Adrenal gland (tissue), 12 donors: ENCODE measurements around the gene AIFM3. TPM values are rescaled to one million over a fixed set of nuclear protein-coding genes. Genes with fewer than 3 reads are reported as not detected.

Experiments used
- DNase-seq, 7 donors: peaks; one replicate each; pipeline ENCODE4 v3.0.0-alpha.2; 2019 to 2020
- H3K27ac ChIP-seq, 5 donors: fragments of 200-600 bp; sonication (generic) in 4 of 5; 1 replicate in 3 of 5; 2 replicates in 2 of 5; pipeline versions ENCODE4 v1.5.1 to v1.8.0; 2016 to 2020; ENCODE audit warnings: mild to moderate bottlenecking in 1 of 5
- H3K27me3 ChIP-seq: fragments of 200-600 bp; 2 replicates; pipeline ENCODE4 v1.8.0; 2021
- H3K36me3 ChIP-seq, 2 donors: fragments of 200-600 bp; replicated peaks in 1 of 2; 1 replicate in 1 of 2; 2 replicates in 1 of 2; pipeline versions ENCODE4 v1.5.1 to v1.8.0; 2018 to 2022
- H3K4me1 ChIP-seq, 2 donors: fragments of 200-600 bp; replicated peaks in 1 of 2; 1 replicate in 1 of 2; 2 replicates in 1 of 2; pipeline versions ENCODE4 v1.5.1 to v1.8.0; 2018 to 2021
- H3K4me3 ChIP-seq, 4 donors: fragments of 200-600 bp; sonication (generic) in 3 of 4; one replicate each; pipeline ENCODE4 v1.5.1; 2016 to 2018
- H3K9me3 ChIP-seq, 3 donors: fragments of 200-600 bp; sonication (generic) in 1 of 3; replicated peaks in 1 of 3; 1 replicate in 2 of 3; 2 replicates in 1 of 3; pipeline versions ENCODE4 v1.5.1 to v1.8.0; 2016 to 2021
- POLR2A ChIP-seq, 2 donors: fragments of 450-650 bp; IDR thresholded peaks; one replicate each; pipeline ENCODE4 v1.6.1; 2017; ENCODE audit warnings: antibody characterized with exemption in 2 of 2, mild to moderate bottlenecking in 2 of 2, moderate library complexity in 1 of 2
- WGBS, 4 donors: extraction: QIAGEN DNeasy Blood & Tissue Kit in 2 of 4; methylation state at CpG; one replicate each; pipeline versions ENCODE4 v1.1.5 to v1.1.7; 2013 to 2017; 5-methylcytosine and 5-hydroxymethylcytosine counted together
- intact Hi-C, 2 donors: fragments of 100-400 bp; cut with DNase I; formaldehyde crosslinking; loops; one replicate each; pipeline versions ENCODE4 v1.14.1 to v1.15.0; 2022 to 2023
- polyA plus RNA-seq, 3 donors: library from polyadenylated mRNA; stranded (reverse); fragments of 200-250 nt in 2 of 3; fragments of 350-450 nt in 1 of 3; fragmentation: Illumina TruSeq in 1 of 3; extraction: RNeasy Lipid Tissue Mini Kit (QIAGEN cat#74804) in 1 of 3; gene quantifications; one replicate each; pipeline ENCODE4 v1.2.3, GENCODE V29; 2013 to 2014
- total RNA-seq, 9 donors: library from RNA; depleted of rRNA in 4 of 9; stranded (reverse); fragments of >200 nt in 4 of 9; fragments of 120-200 nt in 1 of 9; fragmentation: NEBNext Ultra II Directional in 1 of 9; extraction: Animal tissue kit (Norgen Biotek cat#: 25700) in 1 of 9; gene quantifications; one replicate each; pipeline versions ENCODE4 v1.1.0 to v1.2.4, GENCODE V29; 2013 to 2023
- TF ChIP-seq, protein P1 (sequence below), 6 experiments: fragments of 450-650 bp in 4 of 6; fragments of 200-600 bp in 2 of 6; sonication (generic) in 1 of 6; IDR thresholded peaks; 1 replicate in 5 of 6; 2 replicates in 1 of 6; pipeline versions ENCODE4 v1.5.1 to v1.8.0; 2016 to 2021; ENCODE audit warnings: antibody characterized with exemption in 6 of 6, mild to moderate bottlenecking in 2 of 6, moderate library complexity in 1 of 6
- donor health status: healthy with polysubstance abuse.
- donor health status: Bipolar disorder and iron deficiency.
- donor health status: DM: yes; HTN: yes; CAD: no.
- donor health status: DM: no; HTN: no; CAD: no.
- donor health status: DM: no; HTN: no; CAD: no.
- donor health status: DM: yes; HTN: yes; CAD: no.

Gene AIFM3
- total and polyA plus RNA-seq, 12 donors, result 0.37 to 9.1 (median 2.2) TPM

DNA sequence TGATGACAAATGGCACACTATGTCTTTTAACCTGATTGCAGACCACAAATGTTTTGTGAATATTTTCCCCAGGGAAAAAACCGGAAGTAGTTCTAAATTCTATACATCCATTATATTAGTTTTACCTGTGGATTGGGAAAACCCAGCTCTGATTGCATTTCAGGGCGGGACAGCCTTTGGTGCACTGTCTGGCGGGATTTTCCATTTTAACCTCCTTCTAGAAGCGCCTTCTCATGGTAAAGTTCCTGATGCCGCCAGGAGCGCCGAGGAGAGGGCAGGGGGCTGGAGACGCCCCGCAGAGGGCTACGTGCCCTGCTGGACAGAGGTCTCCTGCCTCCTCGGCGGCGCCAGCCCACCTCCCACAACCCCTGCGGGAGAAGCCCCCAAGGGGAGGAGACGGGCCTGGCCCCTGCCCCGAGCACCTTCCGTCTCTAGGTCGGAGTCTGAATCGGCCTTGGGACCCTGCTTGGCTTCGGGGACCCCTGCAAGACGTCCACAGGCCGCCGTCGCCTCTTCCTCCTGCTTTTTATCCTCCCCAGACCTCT lies 46.7 kb downstream of the AIFM3 start:
- 17 to 43% (median 22%) methylated on average over 2 to 24 of the region's 24 CpGs for WGBS, 4 donors
- TF ChIP-seq, protein P1, sequence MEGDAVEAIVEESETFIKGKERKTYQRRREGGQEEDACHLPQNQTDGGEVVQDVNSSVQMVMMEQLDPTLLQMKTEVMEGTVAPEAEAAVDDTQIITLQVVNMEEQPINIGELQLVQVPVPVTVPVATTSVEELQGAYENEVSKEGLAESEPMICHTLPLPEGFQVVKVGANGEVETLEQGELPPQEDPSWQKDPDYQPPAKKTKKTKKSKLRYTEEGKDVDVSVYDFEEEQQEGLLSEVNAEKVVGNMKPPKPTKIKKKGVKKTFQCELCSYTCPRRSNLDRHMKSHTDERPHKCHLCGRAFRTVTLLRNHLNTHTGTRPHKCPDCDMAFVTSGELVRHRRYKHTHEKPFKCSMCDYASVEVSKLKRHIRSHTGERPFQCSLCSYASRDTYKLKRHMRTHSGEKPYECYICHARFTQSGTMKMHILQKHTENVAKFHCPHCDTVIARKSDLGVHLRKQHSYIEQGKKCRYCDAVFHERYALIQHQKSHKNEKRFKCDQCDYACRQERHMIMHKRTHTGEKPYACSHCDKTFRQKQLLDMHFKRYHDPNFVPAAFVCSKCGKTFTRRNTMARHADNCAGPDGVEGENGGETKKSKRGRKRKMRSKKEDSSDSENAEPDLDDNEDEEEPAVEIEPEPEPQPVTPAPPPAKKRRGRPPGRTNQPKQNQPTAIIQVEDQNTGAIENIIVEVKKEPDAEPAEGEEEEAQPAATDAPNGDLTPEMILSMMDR (IDR thresholded peaks at IDR 0.05), result no peak
- TF ChIP-seq POLR2A (IDR thresholded peaks at IDR 0.05), result peak in 1 of 2 donors; percentile 52
- peaks cover 15 to 18% of the 10 kb centered on the region in 2 donors for H3K4me1 ChIP-seq
- H3K4me3 ChIP-seq, result peak overlapping the region in 2 of 4 donors; percentile 18 to 51
- H3K9me3 ChIP-seq, result no peaks in the 10 kb centered on the region
- no peak for DNase-seq
- no peaks in the 10 kb centered on the region for H3K27me3 ChIP-seq
- intact Hi-C loops, result no loop called here
- H3K36me3 ChIP-seq, result no peaks in the 10 kb centered on the region
- peak overlapping the region in 2 of 5 donors; percentile 73 to 79 for H3K27ac ChIP-seq

DNA sequence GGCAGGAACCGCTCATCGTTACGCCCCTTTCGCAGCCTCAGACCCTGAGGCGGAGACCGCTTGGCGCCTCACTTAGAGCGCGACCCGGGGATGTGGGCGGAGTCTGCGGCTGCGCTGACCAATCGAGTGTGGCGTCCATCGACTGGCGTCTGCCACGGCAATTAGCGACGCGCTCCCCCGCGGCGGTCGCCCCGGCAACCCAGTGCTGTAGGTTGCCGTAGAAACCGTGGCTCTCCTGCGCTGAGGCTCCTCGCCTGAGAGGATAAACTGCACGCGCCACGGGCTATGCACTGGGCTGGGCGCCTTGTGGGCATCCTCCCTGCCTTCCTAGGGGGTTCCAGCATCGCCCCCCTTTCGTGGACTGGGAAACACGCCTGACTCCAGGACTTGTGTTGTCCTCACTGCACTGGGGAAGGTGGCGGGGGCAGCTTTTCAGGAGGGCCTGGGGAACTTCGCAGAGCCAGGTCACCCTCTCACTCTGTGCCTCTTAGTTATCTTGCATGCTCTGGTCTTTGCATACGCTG lies 47.2 kb downstream of the AIFM3 start:
- H3K27me3 ChIP-seq, result no peaks in the 10 kb centered on the region
- H3K9me3 ChIP-seq, result no peaks in the 10 kb centered on the region
- DNase-seq, result peak; percentile 84 to 96 (median 87)
- TF ChIP-seq, protein P1 (IDR thresholded peaks at IDR 0.05), result no peak
- TF ChIP-seq POLR2A (IDR thresholded peaks at IDR 0.05), result no peak
- peaks cover 15 to 18% of the 10 kb centered on the region in 2 donors for H3K4me1 ChIP-seq
- H3K36me3 ChIP-seq, result no peaks in the 10 kb centered on the region
- WGBS, 4 donors, result 2% methylated on average over 7 to 40 of the region's 40 CpGs
- peak overlapping the region in 2 of 4 donors; percentile 18 to 51 for H3K4me3 ChIP-seq
- intact Hi-C loops, result no loop called here
- H3K27ac ChIP-seq, result peak overlapping the region in 2 of 5 donors; percentile 73 to 79

DNA sequence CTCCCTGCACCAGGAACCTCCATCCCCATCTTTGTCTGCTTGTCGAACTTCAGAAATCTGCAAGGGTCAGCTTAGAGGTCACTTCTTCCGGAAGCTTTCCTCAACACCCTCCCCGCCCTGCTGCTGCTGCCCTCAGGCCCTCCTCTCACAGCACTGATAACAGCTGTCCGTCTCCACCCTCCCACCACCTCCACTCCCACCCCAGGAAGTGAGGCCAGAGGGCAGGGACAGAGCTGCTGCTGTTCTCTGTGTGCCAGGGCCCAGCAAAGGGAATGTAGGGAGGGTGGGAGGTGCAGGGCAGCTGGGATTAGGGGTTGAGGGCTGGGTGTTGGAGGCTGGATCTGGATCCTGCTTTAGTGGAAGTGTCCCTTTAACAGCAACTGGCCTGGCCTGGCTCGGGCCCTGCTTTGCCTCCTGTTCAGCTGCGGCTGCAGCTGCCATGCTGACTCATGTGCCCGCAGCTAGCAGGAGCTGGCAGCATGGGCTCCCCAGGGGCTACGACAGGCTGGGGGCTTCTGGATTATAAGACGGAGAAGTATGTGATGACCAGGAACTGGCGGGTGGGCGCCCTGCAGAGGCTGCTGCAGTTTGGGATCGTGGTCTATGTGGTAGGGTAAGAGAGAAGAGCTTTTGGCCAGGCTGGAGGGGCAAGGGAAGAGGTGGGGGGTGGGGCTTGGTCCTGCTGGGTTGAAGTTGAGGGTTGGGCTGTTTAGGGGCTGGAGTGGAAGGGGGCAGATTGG lies 47.8 kb downstream of the AIFM3 start, which contains the start of gene P2RX6:
Gene P2RX6 (plus strand): TSS at position 440 of the 740 bp plus-strand sequence. CDS start 10 bp downstream, at position 450.
- no peak for TF ChIP-seq POLR2A (IDR thresholded peaks at IDR 0.05)
- TF ChIP-seq, protein P1 (IDR thresholded peaks at IDR 0.05), result no peak
- peaks cover 15 to 18% of the 10 kb centered on the region in 2 donors for H3K4me1 ChIP-seq
- no peaks in the 10 kb centered on the region for H3K9me3 ChIP-seq
- H3K27ac ChIP-seq, result peak within 1 kb of the TSS in 2 of 5 donors; percentile 73 to 79
- H3K27me3 ChIP-seq, result no peaks in the 10 kb centered on the region
- peak within 1 kb of the TSS in 2 of 4 donors; percentile 18 to 51 for H3K4me3 ChIP-seq
- intact Hi-C loops, result no loop called here
- DNase-seq, result peak in 3 of 7 donors; percentile 37 to 77 (median 57)
- 22 to 32% (median 26%) methylated on average over 9 to 12 of the region's 12 CpGs for WGBS, 4 donors
- no peaks in the 10 kb centered on the region for H3K36me3 ChIP-seq

DNA sequence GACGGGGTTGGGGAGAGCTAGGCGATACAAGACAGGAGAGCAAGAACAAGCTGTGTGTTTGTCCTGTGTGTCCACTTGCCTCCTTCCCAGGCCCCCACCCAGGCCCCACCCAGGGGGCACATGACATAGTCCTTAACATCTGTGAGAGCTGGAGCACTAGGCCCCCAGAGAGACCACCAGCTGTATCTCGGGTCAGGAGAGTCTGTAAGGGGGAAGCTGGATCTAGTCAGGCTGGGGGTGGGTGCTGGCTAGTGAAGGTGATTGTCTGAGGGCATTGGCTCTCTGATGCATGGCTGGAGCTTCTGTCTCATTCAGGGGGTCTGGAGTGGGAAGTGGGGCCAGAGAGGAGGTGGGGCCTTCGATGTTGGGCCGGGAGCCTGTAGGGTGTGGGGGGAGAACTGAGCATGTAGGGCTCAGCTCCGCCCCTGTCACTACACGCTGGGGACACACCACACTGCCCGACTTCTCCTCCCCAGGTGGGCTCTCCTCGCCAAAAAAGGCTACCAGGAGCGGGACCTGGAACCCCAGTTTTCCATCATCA lies 48.5 kb downstream of the AIFM3 start:
- intact Hi-C loops, result no loop called here
- 51 to 62% (median 60%) methylated on average over 4 to 10 of the region's 10 CpGs for WGBS, 4 donors
- no peaks in the 10 kb centered on the region for H3K9me3 ChIP-seq
- H3K4me3 ChIP-seq, result peak overlapping the region in 1 of 4 donors; percentile 51
- no peak for DNase-seq
- H3K4me1 ChIP-seq, result peaks cover 15 to 18% of the 10 kb centered on the region in 2 donors
- no peaks in the 10 kb centered on the region for H3K27me3 ChIP-seq
- H3K27ac ChIP-seq, result peak overlapping the region in 2 of 5 donors; percentile 73 to 79
- TF ChIP-seq POLR2A (IDR thresholded peaks at IDR 0.05), result no peak
- no peaks in the 10 kb centered on the region for H3K36me3 ChIP-seq
